GM19468 (cell line): ENCODE measurements around the gene ARL10.

Experiments used
- ATAC-seq: cut with Tn5 transposase; IDR thresholded peaks from one replicate; pipeline ENCODE4 v1.9.1; 2021; ENCODE audit warnings: mild to moderate bottlenecking, moderate library complexity, moderate number of reproducible peaks; ENCODE audit not compliant: unreplicated experiment; ENCODE audit errors: extremely low read depth

Gene ARL10

GRCh38 chr5:176360894-176361436 lies 4.3 kb upstream of the ARL10 start:
- no peak for ATAC-seq

DNA sequence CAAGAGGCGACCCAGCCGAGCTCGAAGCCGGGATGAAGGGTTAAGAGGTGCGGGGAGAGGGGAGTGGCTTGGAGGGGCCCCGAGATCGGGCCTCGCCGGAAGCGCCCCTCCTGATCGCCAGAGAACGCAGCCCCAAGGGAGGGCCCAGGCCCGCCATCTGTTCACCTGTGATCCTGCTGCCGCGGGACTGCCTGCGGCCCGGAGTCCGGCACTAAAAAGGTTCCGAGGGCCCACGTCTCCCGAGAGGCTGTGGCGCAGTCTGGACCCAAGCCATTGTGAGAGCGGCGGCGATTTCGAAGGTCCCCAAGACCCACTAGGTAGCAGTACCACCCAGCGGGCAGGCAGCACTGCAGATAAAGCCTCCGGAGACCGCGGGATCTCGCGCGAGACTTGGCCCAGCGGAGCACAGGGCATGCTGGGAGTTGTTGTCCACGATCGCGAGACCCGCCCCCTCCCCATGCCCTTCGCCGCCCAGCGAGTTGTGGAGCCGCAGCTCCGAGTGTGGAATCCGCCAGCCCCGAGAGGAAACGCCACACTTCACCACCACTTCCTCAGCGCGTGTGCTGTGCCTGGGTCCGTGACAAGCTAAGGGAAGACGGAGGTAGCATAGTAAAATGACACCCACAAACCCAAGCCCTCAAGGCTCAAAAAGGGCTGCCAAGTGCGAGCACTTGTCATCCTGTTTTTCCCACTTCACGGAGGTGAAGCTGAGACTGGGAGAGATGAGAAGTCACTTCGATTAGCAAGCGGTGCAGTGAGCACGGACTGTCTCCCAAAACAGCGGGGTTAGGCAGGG lies 3.7 kb upstream of the ARL10 start, which contains the start of gene KIAA1191:
Gene KIAA1191 (minus strand): TSS at position 328 of the 796 bp plus-strand sequence. CDS start 2,256 bp downstream, outside the sequence.
- peak; percentile 86 for ATAC-seq

GRCh38 chr5:176362233-176362490 lies 3.1 kb upstream of the ARL10 start:
- no peak for ATAC-seq

DNA sequence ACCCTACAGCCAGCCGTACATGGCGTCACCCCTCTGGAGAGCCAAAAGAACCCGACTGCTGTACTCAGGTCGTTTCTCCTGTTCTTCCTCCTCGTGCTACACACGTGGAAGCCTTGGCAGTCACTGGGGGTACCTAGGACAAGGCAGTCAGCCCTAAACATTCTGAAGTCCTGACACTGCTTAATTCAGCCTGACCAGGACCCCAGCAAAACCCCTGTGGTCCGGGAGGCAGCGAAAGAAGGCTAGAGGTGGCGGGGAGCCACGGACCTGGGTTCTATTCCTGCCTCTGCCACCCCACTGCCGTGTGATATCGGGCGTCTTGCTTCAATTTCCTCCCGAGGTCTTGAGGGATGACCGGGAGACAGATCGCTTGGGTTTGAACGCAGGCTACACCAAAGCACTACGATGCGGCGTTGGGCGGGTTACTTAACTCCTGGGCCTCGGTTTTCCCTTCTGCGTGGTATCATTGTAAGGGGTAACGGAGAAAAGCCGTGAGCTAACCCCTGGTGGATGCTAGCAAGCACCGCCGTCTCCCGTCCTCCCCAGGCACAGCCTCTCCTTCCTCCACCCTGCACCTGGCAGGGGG lies 429 bp upstream of the ARL10 start:
- ATAC-seq = no peak

GRCh38 chr5:176366232-176366894 lies 1.1 kb downstream of the ARL10 start:
- no peak for ATAC-seq

DNA sequence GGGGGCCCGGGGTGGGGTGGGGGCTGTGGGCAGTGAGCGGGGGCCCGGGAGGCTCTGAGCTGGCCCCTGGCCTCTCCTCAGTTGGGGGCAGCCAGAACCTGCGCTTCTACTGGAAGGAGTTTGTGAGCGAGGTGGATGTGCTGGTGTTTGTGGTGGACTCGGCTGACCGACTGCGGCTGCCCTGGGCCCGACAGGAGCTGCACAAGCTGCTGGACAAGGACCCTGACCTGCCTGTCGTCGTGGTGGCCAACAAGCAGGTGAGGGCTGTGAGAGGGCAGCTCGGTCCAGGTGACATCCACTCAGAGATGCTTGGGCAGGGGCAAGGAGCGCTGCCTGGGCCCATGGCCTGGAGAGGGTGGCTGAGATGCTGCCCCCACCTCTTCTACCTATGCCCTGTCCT lies 3.4 kb downstream of the ARL10 start:
- no peak for ATAC-seq

DNA sequence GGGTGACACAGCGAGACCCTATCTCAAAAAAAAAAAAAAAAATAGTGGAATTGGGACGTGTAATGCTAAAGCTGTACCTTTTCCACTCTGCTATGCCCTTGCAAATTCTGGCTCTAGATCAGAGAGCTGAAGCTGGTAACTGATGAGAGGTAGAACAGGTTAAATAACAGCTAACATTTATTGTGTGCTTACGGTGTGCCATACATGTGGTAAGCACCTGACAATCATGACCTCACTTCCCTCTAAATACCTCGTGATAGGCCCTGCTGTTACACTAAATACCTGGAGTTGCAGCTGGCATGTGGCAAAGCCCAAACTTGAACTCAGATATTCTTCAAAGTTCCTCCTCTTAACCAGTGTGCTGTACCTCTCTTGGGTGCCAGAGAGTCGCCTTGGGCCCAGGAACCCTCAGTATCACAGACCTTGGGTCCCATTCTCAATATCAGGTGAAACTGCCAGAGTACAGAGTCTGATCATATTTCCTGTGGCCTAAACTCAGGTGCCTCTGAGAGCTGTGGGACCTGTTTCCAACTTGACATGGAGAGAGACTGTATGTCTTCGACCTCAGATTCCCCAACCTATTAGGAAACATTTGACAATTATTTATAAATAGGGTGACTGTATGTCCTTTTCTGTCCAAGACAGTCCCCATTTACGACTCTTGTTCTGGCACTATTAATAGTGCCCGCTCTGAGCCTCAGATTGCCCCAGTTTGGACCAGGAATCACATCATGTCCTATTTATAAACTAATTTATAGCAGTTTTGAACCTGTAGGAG lies 4.8 kb downstream of the ARL10 start:
- no peak for ATAC-seq

DNA sequence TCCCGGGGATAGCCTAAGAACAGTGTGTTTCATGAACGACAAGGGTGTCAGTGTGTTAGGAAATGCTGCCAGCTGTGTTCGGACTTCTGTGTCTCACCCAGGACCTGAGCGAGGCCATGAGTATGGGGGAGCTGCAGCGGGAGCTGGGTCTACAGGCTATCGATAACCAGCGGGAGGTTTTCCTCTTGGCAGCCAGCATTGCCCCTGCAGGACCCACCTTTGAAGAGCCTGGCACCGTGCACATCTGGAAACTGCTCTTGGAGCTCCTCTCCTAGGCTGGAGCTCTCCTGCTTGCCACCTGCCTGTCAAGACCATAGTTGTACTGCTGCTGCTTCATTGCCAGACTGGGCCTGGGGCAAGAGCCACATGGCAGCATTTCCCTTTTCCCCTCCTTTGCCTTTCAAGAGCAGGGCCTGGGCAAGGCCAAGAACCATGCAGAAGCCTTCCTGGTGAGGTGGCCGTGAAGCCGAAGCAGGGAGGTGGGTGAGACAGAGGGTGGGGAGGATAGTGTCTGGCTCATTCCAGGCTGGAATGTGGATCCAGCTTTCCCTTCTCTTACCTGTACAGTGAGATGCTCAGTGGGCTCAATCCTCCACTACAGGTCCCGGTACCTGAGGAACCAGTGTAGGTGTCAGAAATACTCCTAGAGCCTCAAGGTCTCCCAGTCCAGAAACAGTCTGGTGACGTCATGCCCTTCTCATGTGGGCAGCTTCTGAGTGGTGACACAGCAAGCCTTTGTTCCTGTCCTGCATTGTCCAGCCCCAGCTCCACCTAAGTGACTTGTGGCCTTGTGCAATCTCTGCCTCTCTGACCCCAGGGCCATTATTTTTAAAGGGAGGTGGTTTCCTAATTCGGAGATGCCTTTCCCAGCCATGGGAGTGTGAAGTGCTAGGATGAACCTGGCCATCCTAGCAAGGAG lies 6.6 kb downstream of the ARL10 start:
- ATAC-seq = no peak

- no peak for ATAC-seq
Observed at GRCh38 chr5:176373100-176373818, 8.0 kb downstream of the ARL10 start.

DNA sequence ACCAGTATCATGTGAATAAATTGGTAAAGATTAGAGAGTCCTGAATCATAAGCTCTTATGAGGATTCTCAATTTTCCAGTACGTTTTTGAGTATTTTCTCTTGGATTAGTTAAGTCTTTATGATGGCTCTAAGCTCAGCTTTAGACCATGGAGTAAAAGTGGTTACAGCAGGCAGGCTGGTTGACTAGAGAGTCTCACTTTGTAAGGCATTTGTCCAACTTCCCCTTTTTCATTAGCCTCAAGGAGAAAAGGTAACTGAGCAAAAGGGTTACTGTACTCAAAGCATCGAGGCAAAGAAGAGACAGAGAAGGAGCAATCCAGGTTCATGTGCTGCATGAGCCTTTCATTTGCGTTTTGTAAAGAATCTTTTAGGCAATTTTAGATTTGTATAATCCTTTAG lies 14.6 kb downstream of the ARL10 start:
- no peak for ATAC-seq

- ATAC-seq = no peak
Observed at GRCh38 chr5:176381423-176381822, 16.1 kb downstream of the ARL10 start.

DNA sequence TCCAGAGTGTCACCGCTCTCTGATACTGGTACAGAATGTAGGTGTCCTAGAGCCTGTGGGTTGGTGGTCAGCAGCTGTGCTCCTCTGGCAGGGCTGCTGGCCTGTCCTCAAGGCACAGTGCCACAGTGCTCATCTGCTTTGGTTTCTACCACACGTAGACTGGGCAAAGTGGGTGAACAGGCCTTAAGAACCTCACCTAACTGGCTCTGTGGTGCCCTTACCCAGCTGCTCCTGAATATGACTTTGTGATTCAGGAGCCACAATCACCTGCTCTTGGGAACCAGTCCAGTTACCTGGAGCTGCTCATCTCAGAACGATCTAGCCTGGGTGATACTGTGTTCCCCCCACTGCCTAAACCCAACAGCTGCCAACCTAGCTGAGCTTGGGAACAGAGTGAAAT lies 16.7 kb downstream of the ARL10 start:
- ATAC-seq = no peak

DNA sequence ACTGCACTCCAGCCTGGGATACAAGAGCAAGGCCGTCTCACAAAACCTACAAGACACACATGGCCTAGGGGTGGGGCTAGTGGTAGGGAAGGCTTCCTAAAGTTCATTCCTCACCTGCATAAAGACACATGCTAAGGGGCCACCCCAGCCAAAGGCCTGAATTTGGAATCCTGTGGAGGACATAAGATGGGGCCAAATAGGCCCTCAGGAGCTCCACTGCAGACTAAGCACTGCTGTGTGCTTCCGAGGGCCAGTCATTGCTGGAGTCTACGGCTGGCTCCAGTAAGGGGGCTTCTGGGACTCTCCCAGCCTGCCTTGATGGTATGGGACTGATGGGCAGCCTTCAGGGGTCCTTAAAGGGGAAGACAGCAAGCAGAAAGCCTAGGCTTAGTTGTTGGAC lies 17.4 kb downstream of the ARL10 start:
- ATAC-seq = no peak

- no peak for ATAC-seq
Observed at GRCh38 chr5:176383248-176383905, 18.1 kb downstream of the ARL10 start.

DNA sequence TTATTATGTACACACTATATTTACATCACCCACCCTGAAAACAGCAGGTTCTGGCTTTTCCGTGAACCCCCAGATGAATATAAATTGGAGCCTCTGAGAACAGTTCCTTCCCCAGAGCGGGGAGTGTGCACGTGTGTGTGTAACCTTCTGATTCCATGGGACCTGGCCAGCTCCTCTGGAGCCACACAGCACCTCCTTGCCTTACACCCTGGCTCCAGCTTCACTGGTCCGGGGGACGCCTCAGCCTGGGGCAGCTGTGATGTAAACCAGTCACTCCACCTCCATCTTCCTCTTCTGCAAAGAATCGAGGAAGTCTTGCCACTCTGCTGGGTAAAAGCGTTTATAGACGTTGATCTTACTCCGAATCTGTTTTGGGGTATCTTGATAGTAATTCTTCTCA lies 18.7 kb downstream of the ARL10 start:
- no peak for ATAC-seq

DNA sequence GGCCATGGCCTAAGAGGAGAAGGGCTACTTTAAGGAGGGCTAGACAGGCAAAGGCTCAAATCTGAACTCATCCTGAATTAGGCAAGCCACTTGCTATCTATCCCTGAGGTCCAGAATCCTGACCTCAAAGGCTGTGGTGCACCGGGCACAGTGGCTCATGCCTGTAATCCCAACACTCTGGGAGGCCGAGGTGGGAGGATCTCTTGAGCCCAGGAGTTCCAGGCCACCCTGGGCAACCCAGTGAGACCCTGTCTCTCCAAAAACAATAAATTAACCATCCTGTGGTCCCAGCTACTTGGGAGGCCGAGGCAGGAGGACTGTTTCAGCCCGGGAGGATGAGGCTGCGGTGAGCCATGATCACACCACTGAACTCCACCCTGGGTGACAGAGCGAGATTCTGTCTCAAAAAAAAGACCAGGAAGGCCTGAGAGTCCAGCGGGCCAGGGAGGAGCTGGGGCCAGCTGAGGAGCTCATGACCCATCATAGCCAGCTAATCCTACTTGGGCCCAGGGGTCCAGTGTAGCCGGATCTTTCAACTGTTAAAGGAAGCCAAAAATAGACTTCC lies 19.2 kb downstream of the ARL10 start:
- ATAC-seq = no peak

- no peak for ATAC-seq
Observed at GRCh38 chr5:176384991-176385390, 19.7 kb downstream of the ARL10 start.

GRCh38 chr5:176386491-176386890 lies 21.2 kb downstream of the ARL10 start:
- ATAC-seq = no peak
